ENCODE results near the gene SERPINB13.

- TF ChIP-seq CTCF (IDR thresholded peaks at IDR 0.05), result no peak
- TF ChIP-seq POLR2A (IDR thresholded peaks at IDR 0.05), result no peak
These were observed 35.4 kb upstream of the SERPINB13 start for GRCh38 chr18:63551769-63552168.

All from esophagus squamous epithelium (tissue), 4 donors.